HEK293 (cell line): ENCODE data around the gene ZNF343.

Source experiments
- ZBTB20 ChIP-seq: fragments of 450-650 bp; formaldehyde crosslinking; IDR thresholded peaks from 2 replicates; pipeline ENCODE4 v1.5.1; 2016; ENCODE audit warnings: missing biosample characterization, missing genetic modification characterization
- ZBTB21 ChIP-seq: fragments of 450-650 bp; formaldehyde crosslinking; IDR thresholded peaks from 2 replicates; pipeline ENCODE4 v1.5.1; 2017; ENCODE audit warnings: missing biosample characterization, missing genetic modification characterization
- ZNF324 ChIP-seq: fragments of 450-650 bp; formaldehyde crosslinking; IDR thresholded peaks from 2 replicates; pipeline ENCODE4 v1.5.1; 2016; ENCODE audit warnings: missing biosample characterization, missing genetic modification characterization
- ZNF473 ChIP-seq: fragments of 450-650 bp; formaldehyde crosslinking; IDR thresholded peaks from 2 replicates; pipeline ENCODE4 v1.5.1; 2017; ENCODE audit warnings: missing biosample characterization, missing genetic modification characterization
- ZNF585B ChIP-seq: fragments of 450-650 bp; formaldehyde crosslinking; IDR thresholded peaks from 2 replicates; pipeline ENCODE4 v1.5.1; 2016; ENCODE audit warnings: missing biosample characterization, missing genetic modification characterization
- ZNF624 ChIP-seq: fragments of 450-650 bp; formaldehyde crosslinking; IDR thresholded peaks from 2 replicates; pipeline ENCODE4 v1.5.1; 2017; ENCODE audit warnings: missing biosample characterization, missing genetic modification characterization
- ZNF830 ChIP-seq: fragments of 450-650 bp; IDR thresholded peaks from 2 replicates; pipeline ENCODE4 v1.5.0; 2018; ENCODE audit warnings: missing biosample characterization, missing genetic modification characterization, low read depth, mild to moderate bottlenecking, moderate library complexity
- TF ChIP-seq, protein P1 (sequence below): fragments of 450-650 bp; formaldehyde crosslinking; IDR thresholded peaks from 2 replicates; pipeline ENCODE4 v1.5.1; 2016; ENCODE audit warnings: missing biosample characterization, missing genetic modification characterization
- TF ChIP-seq, protein P2 (sequence below): fragments of 450-650 bp; formaldehyde crosslinking; IDR thresholded peaks from 2 replicates; pipeline ENCODE4 v1.5.1; 2016; ENCODE audit warnings: missing biosample characterization, missing genetic modification characterization

DNA sequence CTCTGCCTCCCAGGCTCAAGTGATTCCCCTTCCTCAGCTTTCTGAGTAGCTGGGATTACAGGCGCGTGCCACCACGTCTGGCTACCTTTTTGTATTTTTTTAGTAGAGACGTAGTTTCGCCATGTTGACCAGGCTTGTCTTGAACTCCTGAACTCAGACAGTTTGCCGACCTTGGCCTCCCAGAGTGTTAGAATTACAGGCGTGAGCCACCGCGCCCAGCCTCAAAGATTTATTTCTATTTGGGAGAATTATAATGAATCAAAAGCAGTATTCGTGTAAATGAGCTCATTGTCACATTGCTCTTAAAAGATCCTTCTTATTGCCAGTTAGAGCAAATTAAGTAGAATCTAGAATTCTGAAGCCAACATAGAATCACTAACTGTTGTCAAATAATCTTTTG lies 9.4 kb upstream of the ZNF343 start:
- TF ChIP-seq ZNF830 (tag by site-specific recombination) (no peak), ZNF585B (tag by site-specific recombination) (no peak), ZBTB20 (no peak), ZNF324 (tag by site-specific recombination) (no peak), ZNF473 (no peak), ZBTB21 (tag by site-specific recombination) (no peak), ZNF624 (tag by site-specific recombination) (no peak)
- TF ChIP-seq, protein P1, sequence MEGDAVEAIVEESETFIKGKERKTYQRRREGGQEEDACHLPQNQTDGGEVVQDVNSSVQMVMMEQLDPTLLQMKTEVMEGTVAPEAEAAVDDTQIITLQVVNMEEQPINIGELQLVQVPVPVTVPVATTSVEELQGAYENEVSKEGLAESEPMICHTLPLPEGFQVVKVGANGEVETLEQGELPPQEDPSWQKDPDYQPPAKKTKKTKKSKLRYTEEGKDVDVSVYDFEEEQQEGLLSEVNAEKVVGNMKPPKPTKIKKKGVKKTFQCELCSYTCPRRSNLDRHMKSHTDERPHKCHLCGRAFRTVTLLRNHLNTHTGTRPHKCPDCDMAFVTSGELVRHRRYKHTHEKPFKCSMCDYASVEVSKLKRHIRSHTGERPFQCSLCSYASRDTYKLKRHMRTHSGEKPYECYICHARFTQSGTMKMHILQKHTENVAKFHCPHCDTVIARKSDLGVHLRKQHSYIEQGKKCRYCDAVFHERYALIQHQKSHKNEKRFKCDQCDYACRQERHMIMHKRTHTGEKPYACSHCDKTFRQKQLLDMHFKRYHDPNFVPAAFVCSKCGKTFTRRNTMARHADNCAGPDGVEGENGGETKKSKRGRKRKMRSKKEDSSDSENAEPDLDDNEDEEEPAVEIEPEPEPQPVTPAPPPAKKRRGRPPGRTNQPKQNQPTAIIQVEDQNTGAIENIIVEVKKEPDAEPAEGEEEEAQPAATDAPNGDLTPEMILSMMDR = no peak
- TF ChIP-seq, protein P2, sequence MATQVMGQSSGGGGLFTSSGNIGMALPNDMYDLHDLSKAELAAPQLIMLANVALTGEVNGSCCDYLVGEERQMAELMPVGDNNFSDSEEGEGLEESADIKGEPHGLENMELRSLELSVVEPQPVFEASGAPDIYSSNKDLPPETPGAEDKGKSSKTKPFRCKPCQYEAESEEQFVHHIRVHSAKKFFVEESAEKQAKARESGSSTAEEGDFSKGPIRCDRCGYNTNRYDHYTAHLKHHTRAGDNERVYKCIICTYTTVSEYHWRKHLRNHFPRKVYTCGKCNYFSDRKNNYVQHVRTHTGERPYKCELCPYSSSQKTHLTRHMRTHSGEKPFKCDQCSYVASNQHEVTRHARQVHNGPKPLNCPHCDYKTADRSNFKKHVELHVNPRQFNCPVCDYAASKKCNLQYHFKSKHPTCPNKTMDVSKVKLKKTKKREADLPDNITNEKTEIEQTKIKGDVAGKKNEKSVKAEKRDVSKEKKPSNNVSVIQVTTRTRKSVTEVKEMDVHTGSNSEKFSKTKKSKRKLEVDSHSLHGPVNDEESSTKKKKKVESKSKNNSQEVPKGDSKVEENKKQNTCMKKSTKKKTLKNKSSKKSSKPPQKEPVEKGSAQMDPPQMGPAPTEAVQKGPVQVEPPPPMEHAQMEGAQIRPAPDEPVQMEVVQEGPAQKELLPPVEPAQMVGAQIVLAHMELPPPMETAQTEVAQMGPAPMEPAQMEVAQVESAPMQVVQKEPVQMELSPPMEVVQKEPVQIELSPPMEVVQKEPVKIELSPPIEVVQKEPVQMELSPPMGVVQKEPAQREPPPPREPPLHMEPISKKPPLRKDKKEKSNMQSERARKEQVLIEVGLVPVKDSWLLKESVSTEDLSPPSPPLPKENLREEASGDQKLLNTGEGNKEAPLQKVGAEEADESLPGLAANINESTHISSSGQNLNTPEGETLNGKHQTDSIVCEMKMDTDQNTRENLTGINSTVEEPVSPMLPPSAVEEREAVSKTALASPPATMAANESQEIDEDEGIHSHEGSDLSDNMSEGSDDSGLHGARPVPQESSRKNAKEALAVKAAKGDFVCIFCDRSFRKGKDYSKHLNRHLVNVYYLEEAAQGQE (tag by site-specific recombination) = no peak
